SU-DHL-6 (cell line): ENCODE measurements around the gene PPP1R17.

Experiments
- H2AFZ ChIP-seq: fragments of 200-600 bp; sonication (generic); 2 replicates; pipeline ENCODE4 v1.6.1; 2014; ENCODE audit warnings: low read depth, mild to moderate bottlenecking, moderate library complexity, mixed read lengths, antibody characterized with exemption, low read length; ENCODE audit not compliant: severe bottlenecking
- H3F3A ChIP-seq: fragments of 200-600 bp; shearing (Covaris generic); 2 replicates; pipeline ENCODE4 v1.6.0; 2016; ENCODE audit warnings: antibody characterized with exemption, mild to moderate bottlenecking; ENCODE audit not compliant: insufficient read depth
- H3K27ac ChIP-seq: fragments of 200-600 bp; sonication (generic); 2 replicates; pipeline ENCODE4 v1.5.1; 2016; ENCODE audit warnings: low read depth, mild to moderate bottlenecking, low read length, moderate library complexity, mixed read lengths
- H3K27me3 ChIP-seq: fragments of 200-600 bp; sonication (generic), shearing (Covaris generic); 2 replicates; pipeline ENCODE4 v1.6.0; 2014; ENCODE audit warnings: mild to moderate bottlenecking, low read length
- H3K36me3 ChIP-seq: fragments of 200-600 bp; sonication (generic); 2 replicates; pipeline ENCODE4 v1.6.1; 2014; ENCODE audit warnings: mild to moderate bottlenecking, low read length, mixed read lengths
- H3K4me2 ChIP-seq: fragments of 300-600, 200-600 bp; shearing (Covaris generic), sonication (generic); 2 replicates; pipeline ENCODE4 v1.6.0; 2014; ENCODE audit warnings: low read length, low read depth, mild to moderate bottlenecking; ENCODE audit not compliant: poor library complexity, severe bottlenecking
- H3K4me3 ChIP-seq: fragments of 200-600 bp; sonication (generic); 2 replicates; pipeline ENCODE4 v1.5.1; 2014; ENCODE audit warnings: antibody characterized with exemption, low read length, mild to moderate bottlenecking, mixed read lengths; ENCODE audit not compliant: insufficient read depth, poor library complexity, severe bottlenecking
- H3K79me2 ChIP-seq: fragments of 200-600 bp; sonication (generic); 2 replicates; pipeline ENCODE4 v1.6.1; 2014; ENCODE audit warnings: mild to moderate bottlenecking, low read length, moderate library complexity; ENCODE audit not compliant: insufficient read depth
- H3K9ac ChIP-seq: fragments of 200-600 bp; sonication (generic); 2 replicates; pipeline ENCODE4 v1.7.0; 2014; ENCODE audit warnings: mild to moderate bottlenecking, low read length
- H3K9me2 ChIP-seq: fragments of 200-600 bp; sonication (generic); replicated peaks from 2 replicates; pipeline ENCODE4 v1.6.1; 2014; ENCODE audit warnings: low read length; ENCODE audit not compliant: insufficient read depth
- H3K9me3 ChIP-seq: fragments of 200-600 bp; sonication (generic); 2 replicates; pipeline ENCODE4 v1.6.1; 2014; ENCODE audit warnings: low read length, mixed read lengths; ENCODE audit not compliant: insufficient read depth
- H4K20me1 ChIP-seq: fragments of 200-600 bp; sonication (generic); 2 replicates; pipeline ENCODE4 v1.6.1; 2014; ENCODE audit warnings: low read depth, mild to moderate bottlenecking, antibody characterized with exemption, low read length, moderate library complexity, mixed read lengths
- EZH2phosphoT487 ChIP-seq: fragments of 200-600 bp; sonication (generic), shearing (Covaris generic); conservative IDR thresholded peaks from 2 replicates; pipeline ENCODE4 v1.6.1; 2018; ENCODE audit warnings: mild to moderate bottlenecking, antibody characterized with exemption, low read length, moderate library complexity, mixed read lengths
- TF ChIP-seq, protein P1 (sequence below): fragments of 200-600 bp; sonication (generic); IDR thresholded peaks from one replicate; pipeline ENCODE4 v1.5.1; 2017; ENCODE audit warnings: antibody characterized with exemption, mild to moderate bottlenecking, low read length, moderate library complexity; ENCODE audit not compliant: insufficient read depth, poor library complexity, severe bottlenecking

The PPP1R17 gene

DNA sequence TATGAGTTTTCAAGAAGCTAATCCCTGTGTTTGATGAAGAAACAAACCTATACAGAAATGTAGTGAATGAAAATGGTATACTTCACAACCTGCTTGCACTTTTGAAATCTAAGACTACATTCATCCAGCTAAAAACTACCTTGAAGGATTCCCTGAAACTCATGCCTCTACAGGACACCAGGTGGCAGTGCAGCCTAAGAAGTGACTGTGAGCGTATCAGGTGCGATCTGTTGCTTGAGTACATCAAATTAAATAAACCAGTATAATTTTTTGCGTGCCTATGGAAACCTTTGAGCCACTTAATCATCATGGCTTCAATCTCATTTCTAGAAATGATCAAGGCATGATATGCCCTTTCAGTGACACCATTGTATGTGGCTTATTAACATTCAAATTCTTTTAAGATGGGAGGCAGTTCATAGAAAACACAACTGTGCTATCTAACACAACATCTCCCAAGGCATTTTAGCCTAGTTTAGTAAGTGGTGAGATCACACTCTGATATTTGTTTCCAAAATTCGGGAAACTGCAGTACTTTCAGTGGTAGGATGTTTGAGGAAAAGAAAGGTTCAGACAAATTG lies 57.4 kb downstream of the PPP1R17 start:
- no peak for TF ChIP-seq EZH2phosphoT487
- TF ChIP-seq, protein P1, sequence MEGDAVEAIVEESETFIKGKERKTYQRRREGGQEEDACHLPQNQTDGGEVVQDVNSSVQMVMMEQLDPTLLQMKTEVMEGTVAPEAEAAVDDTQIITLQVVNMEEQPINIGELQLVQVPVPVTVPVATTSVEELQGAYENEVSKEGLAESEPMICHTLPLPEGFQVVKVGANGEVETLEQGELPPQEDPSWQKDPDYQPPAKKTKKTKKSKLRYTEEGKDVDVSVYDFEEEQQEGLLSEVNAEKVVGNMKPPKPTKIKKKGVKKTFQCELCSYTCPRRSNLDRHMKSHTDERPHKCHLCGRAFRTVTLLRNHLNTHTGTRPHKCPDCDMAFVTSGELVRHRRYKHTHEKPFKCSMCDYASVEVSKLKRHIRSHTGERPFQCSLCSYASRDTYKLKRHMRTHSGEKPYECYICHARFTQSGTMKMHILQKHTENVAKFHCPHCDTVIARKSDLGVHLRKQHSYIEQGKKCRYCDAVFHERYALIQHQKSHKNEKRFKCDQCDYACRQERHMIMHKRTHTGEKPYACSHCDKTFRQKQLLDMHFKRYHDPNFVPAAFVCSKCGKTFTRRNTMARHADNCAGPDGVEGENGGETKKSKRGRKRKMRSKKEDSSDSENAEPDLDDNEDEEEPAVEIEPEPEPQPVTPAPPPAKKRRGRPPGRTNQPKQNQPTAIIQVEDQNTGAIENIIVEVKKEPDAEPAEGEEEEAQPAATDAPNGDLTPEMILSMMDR = peak; percentile 75
- no peak overlapping the region for H3K4me3 ChIP-seq
- no peaks in the 10 kb centered on the region for H4K20me1 ChIP-seq
- no peak overlapping the region for H2AFZ ChIP-seq
- H3K36me3 ChIP-seq = no peaks in the 10 kb centered on the region
- no peaks in the 10 kb centered on the region for H3K9me3 ChIP-seq
- no peaks in the 10 kb centered on the region for H3K79me2 ChIP-seq
- no peaks in the 10 kb centered on the region for H3K9me2 ChIP-seq
- H3K27ac ChIP-seq = no peak overlapping the region
- H3K9ac ChIP-seq = no peak overlapping the region
- no peaks in the 10 kb centered on the region for H3K27me3 ChIP-seq
- no peaks in the 10 kb centered on the region for H3F3A ChIP-seq
- no peak overlapping the region for H3K4me2 ChIP-seq

DNA sequence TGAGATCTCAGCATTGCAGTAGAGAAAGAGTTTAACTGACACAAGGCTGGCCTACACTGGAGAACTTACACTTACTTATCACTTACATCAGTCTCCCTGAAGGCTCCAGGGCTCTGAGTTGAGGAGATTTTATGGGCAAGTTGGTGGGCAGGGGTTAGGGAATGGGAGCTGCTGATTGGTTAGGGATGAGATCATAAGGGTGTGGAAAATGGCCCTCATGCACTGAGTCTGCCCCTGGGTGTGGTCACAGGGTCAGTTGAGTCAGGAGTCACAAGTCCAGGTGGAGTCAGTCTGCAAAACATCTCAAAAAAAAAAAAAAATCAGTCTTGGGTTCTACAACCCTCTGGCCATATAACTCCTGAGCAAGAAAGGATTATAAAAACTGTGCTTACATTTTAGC lies 60.5 kb downstream of the PPP1R17 start:
- H3K9me3 ChIP-seq = no peaks in the 10 kb centered on the region
- no peaks in the 10 kb centered on the region for H3F3A ChIP-seq
- H3K4me2 ChIP-seq = no peak overlapping the region
- H3K27ac ChIP-seq = no peak overlapping the region
- no peaks in the 10 kb centered on the region for H3K36me3 ChIP-seq
- H4K20me1 ChIP-seq = no peaks in the 10 kb centered on the region
- H3K9ac ChIP-seq = no peak overlapping the region
- no peak overlapping the region for H2AFZ ChIP-seq
- no peak overlapping the region for H3K4me3 ChIP-seq
- no peaks in the 10 kb centered on the region for H3K9me2 ChIP-seq
- no peaks in the 10 kb centered on the region for H3K79me2 ChIP-seq
- TF ChIP-seq EZH2phosphoT487 = no peak
- no peaks in the 10 kb centered on the region for H3K27me3 ChIP-seq

DNA sequence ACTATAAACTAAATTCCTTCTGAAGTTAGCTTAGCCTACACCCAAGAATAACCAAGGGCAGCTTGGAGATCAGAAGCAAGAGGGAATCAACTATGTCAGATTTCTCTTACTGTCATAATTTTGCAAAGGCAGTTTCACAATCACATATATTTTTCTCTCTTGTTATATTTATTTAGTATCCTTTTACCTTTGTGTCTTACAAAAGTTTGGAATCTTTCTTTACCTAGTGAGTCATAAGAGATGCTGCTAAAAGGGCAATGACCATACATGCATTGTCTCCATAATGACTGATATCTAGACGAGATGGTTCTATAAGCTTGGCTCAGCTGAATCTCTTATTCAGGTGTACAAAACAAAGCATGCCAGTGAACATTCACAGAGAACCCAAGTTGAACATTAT lies 61.1 kb downstream of the PPP1R17 start:
- no peaks in the 10 kb centered on the region for H3K9me3 ChIP-seq
- no peak overlapping the region for H3K27ac ChIP-seq
- H3K79me2 ChIP-seq = no peaks in the 10 kb centered on the region
- no peak overlapping the region for H2AFZ ChIP-seq
- no peaks in the 10 kb centered on the region for H3F3A ChIP-seq
- no peaks in the 10 kb centered on the region for H3K36me3 ChIP-seq
- no peaks in the 10 kb centered on the region for H3K27me3 ChIP-seq
- no peaks in the 10 kb centered on the region for H3K9me2 ChIP-seq
- no peak overlapping the region for H3K9ac ChIP-seq
- no peak for TF ChIP-seq EZH2phosphoT487
- no peaks in the 10 kb centered on the region for H4K20me1 ChIP-seq
- no peak overlapping the region for H3K4me2 ChIP-seq
- H3K4me3 ChIP-seq = no peak overlapping the region

DNA sequence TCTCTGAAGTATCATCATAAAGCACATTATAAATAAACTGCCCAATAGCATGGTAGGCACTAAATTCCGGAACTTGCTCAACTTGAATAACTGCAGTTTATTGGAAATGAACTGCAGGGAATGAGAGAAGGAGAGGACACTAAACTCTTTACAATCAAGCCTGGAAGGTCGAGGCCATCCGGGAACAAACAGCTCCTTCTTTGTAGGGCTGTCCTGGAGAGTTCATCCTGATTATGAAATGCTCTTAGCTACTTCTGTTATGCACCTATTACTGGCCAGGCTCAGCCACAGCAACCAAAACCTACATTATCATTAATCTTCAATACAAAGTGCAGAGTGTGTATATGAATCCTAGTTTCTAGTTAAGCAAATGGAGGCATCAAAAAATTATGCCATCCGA lies 64.7 kb downstream of the PPP1R17 start:
- no peaks in the 10 kb centered on the region for H3K79me2 ChIP-seq
- no peak overlapping the region for H2AFZ ChIP-seq
- H3K4me3 ChIP-seq = no peak overlapping the region
- H3K27me3 ChIP-seq = no peaks in the 10 kb centered on the region
- H4K20me1 ChIP-seq = no peaks in the 10 kb centered on the region
- H3K27ac ChIP-seq = no peak overlapping the region
- TF ChIP-seq, protein P1 = no peak
- no peak for TF ChIP-seq EZH2phosphoT487
- no peaks in the 10 kb centered on the region for H3K36me3 ChIP-seq
- no peaks in the 10 kb centered on the region for H3K9me3 ChIP-seq
- H3K9me2 ChIP-seq = no peaks in the 10 kb centered on the region
- H3K4me2 ChIP-seq = no peak overlapping the region
- no peaks in the 10 kb centered on the region for H3F3A ChIP-seq
- H3K9ac ChIP-seq = no peak overlapping the region
